Measurements from ENCODE around the gene SPPL3. TPM values are rescaled to one million over a fixed set of nuclear protein-coding genes. Genes with fewer than 3 reads are reported as not detected.
A peak's percentile ranks its signal among the peaks of the same experiment; 100 is the strongest.

The SPPL3 gene
- total RNA-seq, 6 experiments from 2014 or later: 35.3 to 59.1 (median 47.1) TPM

GRCh38 chr12:120790114-120790513 is 114.0 kb downstream of the SPPL3 start:
- no peak for DNase-seq
- Mint-ChIP-seq H3K27me3 (ENCODE audit: insufficient read depth) (no peaks in the 10 kb centered on the region), H3K27ac (no peak overlapping the region), H3K4me3 (no peak overlapping the region), H3K36me3 (ENCODE audit: low read depth) (peaks cover 29% of the 10 kb centered on the region), H3K4me1 (ENCODE audit: low read depth) (peaks cover 14% of the 10 kb centered on the region), H3K9me3 (peaks cover 7% of the 10 kb centered on the region)
- TF ChIP-seq, protein P1, sequence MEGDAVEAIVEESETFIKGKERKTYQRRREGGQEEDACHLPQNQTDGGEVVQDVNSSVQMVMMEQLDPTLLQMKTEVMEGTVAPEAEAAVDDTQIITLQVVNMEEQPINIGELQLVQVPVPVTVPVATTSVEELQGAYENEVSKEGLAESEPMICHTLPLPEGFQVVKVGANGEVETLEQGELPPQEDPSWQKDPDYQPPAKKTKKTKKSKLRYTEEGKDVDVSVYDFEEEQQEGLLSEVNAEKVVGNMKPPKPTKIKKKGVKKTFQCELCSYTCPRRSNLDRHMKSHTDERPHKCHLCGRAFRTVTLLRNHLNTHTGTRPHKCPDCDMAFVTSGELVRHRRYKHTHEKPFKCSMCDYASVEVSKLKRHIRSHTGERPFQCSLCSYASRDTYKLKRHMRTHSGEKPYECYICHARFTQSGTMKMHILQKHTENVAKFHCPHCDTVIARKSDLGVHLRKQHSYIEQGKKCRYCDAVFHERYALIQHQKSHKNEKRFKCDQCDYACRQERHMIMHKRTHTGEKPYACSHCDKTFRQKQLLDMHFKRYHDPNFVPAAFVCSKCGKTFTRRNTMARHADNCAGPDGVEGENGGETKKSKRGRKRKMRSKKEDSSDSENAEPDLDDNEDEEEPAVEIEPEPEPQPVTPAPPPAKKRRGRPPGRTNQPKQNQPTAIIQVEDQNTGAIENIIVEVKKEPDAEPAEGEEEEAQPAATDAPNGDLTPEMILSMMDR (IDR thresholded peaks at IDR 0.05): no peak

DNA sequence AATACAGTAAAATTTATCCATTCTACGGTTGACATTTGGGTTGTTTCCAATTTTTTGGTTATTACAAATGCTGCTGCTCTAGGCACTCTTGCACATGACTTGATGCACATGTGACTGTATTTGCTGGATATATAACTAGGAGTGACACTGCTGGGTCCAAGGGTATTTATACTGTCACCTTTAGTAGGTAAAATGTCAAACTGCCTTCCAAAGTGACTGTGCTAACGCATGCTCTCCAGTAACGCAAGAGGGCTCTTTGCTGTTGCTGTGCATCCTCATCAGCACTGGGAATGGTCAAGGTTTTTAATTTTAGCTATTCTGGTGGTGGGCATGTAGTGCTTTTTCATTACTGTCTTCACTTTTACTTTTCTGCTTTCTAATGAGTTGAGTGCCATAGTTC is 116.3 kb downstream of the SPPL3 start:
- no peak for DNase-seq
- Mint-ChIP-seq H3K4me1 (ENCODE audit: low read depth) (peaks cover 25% of the 10 kb centered on the region), H3K27me3 (ENCODE audit: insufficient read depth) (no peaks in the 10 kb centered on the region), H3K9me3 (no peaks in the 10 kb centered on the region), H3K27ac (no peak overlapping the region), H3K4me3 (no peak overlapping the region), H3K36me3 (ENCODE audit: low read depth) (peaks cover 28% of the 10 kb centered on the region)
- TF ChIP-seq, protein P1 (IDR thresholded peaks at IDR 0.05): no peak

- H3K27me3 Mint-ChIP-seq (ENCODE audit: insufficient read depth): no peaks in the 10 kb centered on the region
- TF ChIP-seq, protein P1 (IDR thresholded peaks at IDR 0.05): no peak
- DNase-seq: no peak
- H3K36me3 Mint-ChIP-seq (ENCODE audit: low read depth): peaks cover 30% of the 10 kb centered on the region
- H3K4me1 Mint-ChIP-seq (ENCODE audit: low read depth): peaks cover 23% of the 10 kb centered on the region
- H3K27ac Mint-ChIP-seq: no peak overlapping the region
- no peaks in the 10 kb centered on the region for H3K9me3 Mint-ChIP-seq
- H3K4me3 Mint-ChIP-seq: no peak overlapping the region
Observed at GRCh38 chr12:120784804-120785203, 119.4 kb downstream of the SPPL3 start.

DNA sequence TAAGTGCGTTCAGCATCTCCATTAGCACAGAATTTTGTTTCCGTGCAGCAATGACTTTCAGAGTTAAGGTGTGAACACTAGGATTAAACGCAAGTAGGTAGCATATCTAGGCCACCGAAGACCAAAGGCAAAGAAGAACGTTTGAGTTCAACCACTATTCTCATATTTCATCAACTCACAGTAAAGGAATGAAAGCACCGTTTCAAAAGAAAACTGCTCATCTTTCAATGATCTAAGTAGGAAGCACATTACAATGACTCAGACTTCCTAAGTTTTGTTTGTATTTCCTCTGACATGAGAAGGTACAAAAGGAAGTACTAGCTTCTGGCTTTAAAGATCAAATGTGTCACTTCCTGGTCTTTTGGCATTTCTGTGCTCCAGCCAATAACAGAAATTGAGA is 121.0 kb downstream of the SPPL3 start:
- H3K4me1 Mint-ChIP-seq (ENCODE audit: low read depth): peaks cover 23% of the 10 kb centered on the region
- peak overlapping the region; percentile 75 for H3K27ac Mint-ChIP-seq
- peak; percentile 77 for DNase-seq
- TF ChIP-seq, protein P1 (IDR thresholded peaks at IDR 0.05): no peak
- H3K4me3 Mint-ChIP-seq: peak overlapping the region; percentile 64
- no peaks in the 10 kb centered on the region for H3K9me3 Mint-ChIP-seq
- H3K27me3 Mint-ChIP-seq (ENCODE audit: insufficient read depth): no peaks in the 10 kb centered on the region
- peaks cover 25% of the 10 kb centered on the region for H3K36me3 Mint-ChIP-seq (ENCODE audit: low read depth)

GRCh38 chr12:120775862-120776552 is 128.2 kb downstream of the SPPL3 start:
- TF ChIP-seq, protein P1 (IDR thresholded peaks at IDR 0.05): peak; percentile 64
- DNase-seq: no peak
- Mint-ChIP-seq H3K27me3 (ENCODE audit: insufficient read depth) (no peaks in the 10 kb centered on the region; the same call in 1 of the 2 replicates), H3K9me3 (no peaks in the 10 kb centered on the region), H3K4me1 (ENCODE audit: low read depth) (peaks cover 6% of the 10 kb centered on the region), H3K4me3 (no peak overlapping the region), H3K36me3 (ENCODE audit: low read depth) (peaks cover 7% of the 10 kb centered on the region; the same call in 1 of the 2 replicates), H3K27ac (no peak overlapping the region)
